ENCODE results near the gene AOPEP.

Gene AOPEP

GRCh38 chr9:94719878-94720277 lies 6.6 kb upstream of the AOPEP start:
- DNase-seq = no peak

GRCh38 chr9:94720846-94721549 lies 5.5 kb upstream of the AOPEP start:
- no peak for DNase-seq

GRCh38 chr9:94721754-94722153 lies 4.7 kb upstream of the AOPEP start:
- no peak for DNase-seq

- no peak for DNase-seq
Measured at GRCh38 chr9:94725293-94725692, 1.2 kb upstream of the AOPEP start.

GRCh38 chr9:94728719-94729118 lies 2.2 kb downstream of the AOPEP start:
- no peak for DNase-seq

- no peak for DNase-seq
Measured at GRCh38 chr9:94729199-94729598, 2.7 kb downstream of the AOPEP start.

- no peak for DNase-seq
Measured at GRCh38 chr9:94734054-94734754, 7.7 kb downstream of the AOPEP start.

GRCh38 chr9:94736759-94737158 lies 10.3 kb downstream of the AOPEP start:
- no peak for DNase-seq

GRCh38 chr9:94740145-94740840 lies 13.8 kb downstream of the AOPEP start:
- no peak for DNase-seq

- no peak for DNase-seq
Measured at GRCh38 chr9:94741866-94742265, 15.4 kb downstream of the AOPEP start.

- no peak for DNase-seq
Measured at GRCh38 chr9:94743035-94743954, 16.8 kb downstream of the AOPEP start.

- no peak for DNase-seq
Measured at GRCh38 chr9:94745806-94746540, 19.5 kb downstream of the AOPEP start.

- DNase-seq = no peak
Measured at GRCh38 chr9:94746541-94747370, 20.3 kb downstream of the AOPEP start.

GRCh38 chr9:94754976-94755475 lies 28.5 kb downstream of the AOPEP start:
- no peak for DNase-seq

GRCh38 chr9:94757158-94757557 lies 30.7 kb downstream of the AOPEP start:
- no peak for DNase-seq

GRCh38 chr9:94758031-94758430 lies 31.5 kb downstream of the AOPEP start:
- DNase-seq = no peak

- no peak for DNase-seq
Measured at GRCh38 chr9:94758880-94759279, 32.4 kb downstream of the AOPEP start.

- DNase-seq = no peak
Measured at GRCh38 chr9:94760010-94760409, 33.5 kb downstream of the AOPEP start.

- no peak for DNase-seq
Measured at GRCh38 chr9:94760660-94761059, 34.2 kb downstream of the AOPEP start.

GRCh38 chr9:94761481-94761880 lies 35.0 kb downstream of the AOPEP start:
- DNase-seq = no peak
